GM21381 (cell line): ENCODE data around the gene DPRX.
"Not testable (repeated sequence)": the region's sequence is repeated elsewhere in the genome, so short reads cannot be mapped to it uniquely, and the experiment has no call there.

Experiments
- ATAC-seq: cut with Tn5 transposase; IDR thresholded peaks from one replicate; pipeline ENCODE4 v1.9.1; 2021; ENCODE audit warnings: mild to moderate bottlenecking, moderate library complexity; ENCODE audit not compliant: unreplicated experiment

Gene DPRX

DNA sequence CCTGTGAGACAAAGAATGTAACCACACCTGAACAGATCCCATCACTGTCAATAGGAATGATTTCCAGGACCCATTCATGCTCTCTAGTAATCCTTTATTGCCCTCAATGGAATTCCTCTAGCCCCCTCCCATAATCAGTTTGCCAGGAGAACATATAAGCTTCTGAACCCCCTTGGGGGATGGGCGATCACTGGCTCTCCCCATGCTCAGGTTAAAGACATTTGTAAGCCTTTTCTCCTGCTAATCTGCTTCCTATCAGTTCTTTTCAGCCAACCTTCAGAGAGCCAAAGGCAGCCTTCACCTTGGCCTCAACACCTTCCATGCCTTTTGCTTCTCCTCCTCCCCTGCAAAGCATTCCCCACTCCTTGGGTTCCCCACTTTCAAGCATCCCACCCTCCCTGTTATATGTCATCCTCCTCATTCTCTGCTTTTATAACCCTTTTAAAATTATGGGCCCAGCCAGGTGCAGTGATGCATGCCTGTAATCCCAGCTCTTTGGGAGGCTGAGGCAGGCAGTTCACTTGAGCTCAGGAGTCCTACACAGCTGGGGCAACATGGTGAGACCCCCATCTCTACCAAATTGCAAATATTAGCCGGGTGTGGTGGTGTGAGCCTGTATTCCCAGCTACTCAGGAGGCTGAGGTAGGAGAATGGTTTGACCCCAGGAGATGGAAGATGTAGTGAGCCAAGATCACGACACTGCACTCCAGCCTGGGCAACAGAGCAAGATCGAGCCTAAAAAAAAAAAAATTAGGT, 12.4 kb downstream of the DPRX start:
- no peak for ATAC-seq

DNA sequence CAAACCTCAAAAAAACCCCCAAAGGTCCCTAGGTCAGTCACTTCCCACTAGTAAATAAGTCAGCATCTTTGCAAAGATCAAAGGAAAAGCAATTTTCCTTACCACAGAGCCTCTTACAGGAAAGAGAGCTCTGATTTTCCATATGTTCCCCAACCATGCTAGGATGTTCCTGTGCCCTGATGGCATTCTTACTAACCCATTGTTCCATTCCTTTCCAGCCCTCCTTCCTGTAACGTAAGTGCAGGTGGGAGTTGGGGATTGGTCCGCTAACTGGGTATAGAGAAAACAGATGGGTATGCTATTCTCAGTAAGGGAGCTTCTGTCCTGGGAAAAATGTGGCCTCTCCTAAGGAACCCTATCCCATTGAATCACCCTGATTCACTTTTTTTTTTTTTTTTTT, 14.3 kb downstream of the DPRX start:
- no peak for ATAC-seq

DNA sequence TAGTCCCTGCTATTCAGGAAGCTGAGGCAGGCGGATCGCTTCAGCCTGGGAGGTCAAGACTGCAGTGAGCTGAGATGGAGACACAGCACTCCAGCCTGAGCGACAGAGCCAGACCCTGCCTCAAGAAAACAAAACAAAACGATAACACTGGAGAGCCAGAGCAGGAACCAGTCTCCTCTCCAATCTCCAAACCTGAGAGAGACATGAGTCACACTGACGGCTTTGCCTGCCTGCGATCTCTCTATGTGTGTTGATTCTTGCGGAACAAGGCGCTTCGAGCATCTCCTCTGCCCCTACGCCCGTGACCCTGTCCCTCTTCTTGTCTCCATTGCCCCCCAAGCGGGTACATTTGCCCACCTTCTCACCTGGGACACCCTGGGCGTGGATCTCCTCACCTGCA, 15.6 kb downstream of the DPRX start:
- no peak for ATAC-seq

DNA sequence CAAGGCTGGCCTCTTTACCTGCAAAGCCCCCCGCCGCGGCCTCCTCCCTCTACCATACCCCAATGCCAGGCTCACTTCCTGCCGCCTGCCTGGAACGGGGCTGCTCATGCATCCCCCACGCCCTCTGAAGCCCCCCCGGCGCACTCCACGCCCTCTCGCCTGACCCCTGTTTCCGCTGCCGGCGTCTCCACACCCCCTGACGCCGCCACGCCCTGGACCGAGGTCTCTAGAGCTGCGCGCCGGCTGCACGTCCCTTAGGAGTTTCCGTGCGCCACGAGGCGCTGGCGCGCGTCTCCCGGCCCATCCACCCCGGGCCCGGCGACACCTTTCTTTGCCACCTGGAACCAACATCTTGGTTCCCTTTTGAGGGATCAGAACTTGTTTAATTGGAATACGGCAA, 16.0 kb downstream of the DPRX start:
- ATAC-seq: no peak

DNA sequence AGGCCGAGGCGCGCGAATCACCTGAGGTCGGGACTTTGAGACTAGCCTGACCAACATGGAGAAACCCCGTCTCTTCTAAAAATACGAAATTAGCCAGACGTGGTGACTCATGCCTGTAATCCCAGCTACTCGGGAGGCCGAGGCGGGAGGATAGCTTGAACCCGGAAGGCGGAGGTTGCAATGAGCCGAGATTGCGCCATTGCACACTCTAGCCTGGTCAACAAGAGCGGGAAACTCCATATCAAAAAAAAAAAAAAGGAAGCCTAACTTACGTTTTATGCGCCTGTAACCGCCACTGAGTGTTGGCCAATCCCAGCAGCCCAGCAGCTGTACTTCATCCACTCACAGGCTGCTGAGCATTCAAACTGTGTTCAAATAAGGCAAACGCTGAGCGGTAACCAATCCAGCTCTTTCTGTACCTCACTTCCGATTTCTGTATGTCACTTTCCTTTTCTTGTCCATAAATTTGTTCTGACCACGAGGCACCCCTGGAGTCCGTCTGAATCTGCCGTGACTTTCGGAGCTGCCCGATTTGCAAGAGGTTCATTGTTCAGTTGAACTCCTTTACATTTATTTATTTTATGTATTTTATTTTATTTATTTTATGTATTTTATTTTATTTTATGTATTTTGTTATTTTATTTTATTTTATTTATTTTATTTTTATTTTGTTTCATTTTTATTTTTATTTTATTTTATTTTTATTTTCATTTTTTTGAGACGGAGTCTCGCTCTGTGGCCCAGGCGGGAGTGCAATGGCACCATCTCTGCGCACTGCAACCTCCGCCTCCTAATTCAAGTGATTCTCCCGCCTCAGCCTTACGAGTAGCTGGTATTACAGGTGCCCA, 18.2 kb downstream of the DPRX start:
- no peak for ATAC-seq

DNA sequence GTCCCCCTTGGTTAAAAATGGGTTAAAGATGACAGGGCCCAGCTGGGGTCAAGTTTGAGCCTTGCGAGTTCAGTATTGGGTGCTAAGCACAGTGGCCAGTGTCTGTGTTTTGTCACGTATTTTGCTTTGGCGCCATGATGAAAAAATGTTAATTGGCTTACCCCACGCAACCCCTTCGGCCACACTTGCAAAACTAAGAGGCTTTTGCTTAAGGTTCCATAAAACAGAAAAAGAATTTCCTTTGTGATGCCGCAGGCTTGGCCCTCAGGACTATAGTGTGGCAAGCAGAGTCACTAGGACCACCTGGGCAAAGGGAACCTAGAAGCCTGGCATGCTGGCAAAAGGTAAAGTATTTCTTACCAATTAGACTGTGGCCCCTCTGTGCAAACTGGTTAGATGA, 20.7 kb downstream of the DPRX start:
- no peak for ATAC-seq

DNA sequence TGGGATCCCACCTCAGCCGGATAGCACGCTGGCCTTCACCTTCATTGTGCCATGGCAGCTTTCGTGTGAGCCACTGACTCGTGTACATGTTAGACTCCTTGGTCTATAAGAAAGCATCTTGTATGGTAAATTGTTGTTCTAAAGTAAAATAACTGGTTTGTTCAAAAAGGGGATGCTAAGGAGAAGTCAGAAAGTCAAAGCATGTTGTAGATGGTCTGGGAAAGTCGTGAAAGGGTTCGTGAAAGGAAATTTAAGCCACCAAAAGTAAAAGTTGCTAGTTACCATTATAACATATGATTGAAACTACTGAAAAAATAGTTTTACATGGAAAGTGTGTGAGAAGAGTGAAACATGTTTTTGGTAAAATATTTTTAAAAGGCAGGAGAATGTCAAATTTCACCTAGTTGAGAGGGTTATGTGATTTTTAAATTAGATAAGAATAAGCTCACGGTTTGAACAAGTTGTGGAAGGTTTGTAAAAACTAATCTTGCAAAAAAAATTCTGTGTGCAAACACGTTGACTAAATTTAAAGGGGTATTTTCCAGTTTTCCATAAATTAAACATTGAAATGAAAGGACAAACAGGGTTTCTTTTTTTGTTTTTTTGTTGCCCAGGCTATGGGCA, 23.4 kb downstream of the DPRX start:
- no peak for ATAC-seq

DNA sequence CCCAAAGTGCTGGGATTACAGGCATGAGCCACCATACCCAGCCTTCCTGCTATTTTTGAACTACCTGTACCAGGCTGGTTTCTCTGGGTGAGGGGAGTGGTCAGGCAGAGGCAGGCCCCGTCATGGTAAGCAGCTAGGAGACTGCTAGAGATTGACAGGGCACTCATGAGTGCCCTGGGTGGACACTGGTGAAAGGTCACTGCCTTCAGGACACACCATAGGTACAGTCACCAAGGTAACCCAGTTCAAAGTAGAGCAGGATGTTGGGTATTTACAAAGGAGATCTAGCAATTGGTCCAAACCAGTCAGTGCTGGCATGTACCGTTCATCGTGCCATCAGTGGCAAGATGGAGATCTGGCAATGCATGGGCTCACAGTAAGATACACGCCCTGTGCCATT, 25.5 kb downstream of the DPRX start:
- ATAC-seq: no peak

DNA sequence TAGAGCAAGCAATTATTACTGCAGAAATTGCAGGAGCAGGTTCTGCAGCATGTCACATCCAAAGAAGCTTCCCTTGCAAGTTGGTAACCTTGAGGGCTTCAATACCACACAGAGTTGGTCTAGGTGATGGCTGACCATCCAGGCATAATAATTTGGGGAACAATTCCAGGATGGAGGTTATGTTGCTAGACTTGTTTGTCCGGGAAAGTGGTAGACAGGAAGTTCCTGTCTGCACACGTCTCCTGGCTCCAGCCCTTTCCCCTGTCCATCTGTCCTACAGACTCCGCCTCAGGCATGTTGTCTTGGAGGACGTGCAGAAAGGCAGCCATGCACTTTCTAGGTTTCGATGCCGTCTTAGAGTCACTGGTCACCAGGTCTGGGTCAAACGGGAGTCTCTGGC, 26.0 kb downstream of the DPRX start:
- ATAC-seq: no peak

DNA sequence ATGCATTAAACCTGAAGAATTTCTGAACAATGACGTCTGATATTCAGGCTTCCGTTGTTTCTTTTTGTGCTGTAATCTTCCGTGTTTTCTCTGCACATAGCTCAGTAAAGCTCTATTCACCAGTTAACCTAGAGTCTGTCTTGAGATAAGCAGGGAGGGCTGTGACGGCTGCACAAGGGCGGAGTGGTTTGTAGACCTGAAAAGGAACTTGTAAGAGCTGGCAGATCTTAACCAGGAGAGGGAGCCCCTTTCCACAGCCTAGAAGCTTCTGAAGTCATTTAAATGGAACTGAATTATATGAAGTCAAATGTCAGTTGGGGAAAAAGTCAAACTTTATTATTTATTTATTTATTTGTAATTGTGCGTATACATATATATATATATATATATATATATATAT, 27.5 kb downstream of the DPRX start:
- ATAC-seq: no peak

DNA sequence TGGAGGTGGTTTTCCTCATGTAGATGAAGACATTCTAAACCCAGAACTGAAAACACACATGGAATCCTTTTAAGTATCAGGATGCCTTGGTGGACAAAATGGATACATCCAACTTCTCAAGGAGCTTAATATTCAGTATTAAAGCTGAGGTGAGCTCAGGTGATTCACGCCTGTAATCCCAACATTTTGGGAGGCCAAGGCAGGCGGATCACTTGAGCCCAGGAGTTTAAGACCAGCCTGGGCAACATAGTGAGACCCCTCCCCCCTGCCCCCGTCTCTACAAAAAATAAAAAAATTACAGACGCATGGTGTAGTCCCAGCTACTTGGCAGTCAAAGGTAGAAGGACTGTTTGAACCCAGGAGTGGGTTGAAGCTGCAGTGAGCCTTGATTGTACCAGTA, 28.8 kb downstream of the DPRX start:
- no peak for ATAC-seq

DNA sequence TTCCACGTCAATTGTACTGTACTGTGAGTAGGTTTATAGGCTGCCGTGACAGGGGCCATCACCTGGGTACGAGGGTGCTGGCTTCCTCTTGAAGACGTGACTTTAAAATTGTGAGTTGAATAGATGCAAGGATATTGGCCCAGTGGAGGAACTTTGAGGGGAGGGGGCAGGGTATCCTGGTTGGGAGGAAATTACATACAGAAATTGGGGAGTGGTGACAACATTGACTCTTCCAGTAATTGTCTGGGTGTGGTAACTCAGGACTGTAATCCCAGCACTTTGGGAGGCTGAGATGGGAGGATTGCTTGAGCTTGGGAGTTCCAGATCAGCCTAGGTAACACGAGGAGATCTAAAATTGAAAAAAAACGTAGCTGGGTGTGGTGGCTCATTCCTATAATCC, 30.4 kb downstream of the DPRX start:
- no peak for ATAC-seq

DNA sequence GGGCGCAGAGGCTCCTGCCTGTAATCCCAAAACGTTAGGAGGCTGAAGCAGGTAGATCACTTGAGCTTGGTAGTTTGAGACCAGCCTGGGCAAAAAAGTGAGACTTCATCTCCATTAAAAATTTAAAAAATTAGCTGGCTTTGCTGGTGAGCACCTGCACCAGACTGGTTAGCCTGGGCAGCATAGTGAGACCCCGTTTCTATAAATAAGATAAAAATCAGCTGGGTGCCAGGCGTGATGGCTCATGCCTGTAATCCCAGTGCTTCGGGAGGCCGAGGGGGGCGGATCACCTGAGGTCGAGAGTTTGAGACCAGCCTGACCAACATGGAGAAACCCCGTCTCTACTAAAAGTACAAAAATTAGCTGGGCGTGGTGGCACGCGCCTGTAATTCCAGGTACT, 32.4 kb downstream of the DPRX start:
- ATAC-seq: no peak

DNA sequence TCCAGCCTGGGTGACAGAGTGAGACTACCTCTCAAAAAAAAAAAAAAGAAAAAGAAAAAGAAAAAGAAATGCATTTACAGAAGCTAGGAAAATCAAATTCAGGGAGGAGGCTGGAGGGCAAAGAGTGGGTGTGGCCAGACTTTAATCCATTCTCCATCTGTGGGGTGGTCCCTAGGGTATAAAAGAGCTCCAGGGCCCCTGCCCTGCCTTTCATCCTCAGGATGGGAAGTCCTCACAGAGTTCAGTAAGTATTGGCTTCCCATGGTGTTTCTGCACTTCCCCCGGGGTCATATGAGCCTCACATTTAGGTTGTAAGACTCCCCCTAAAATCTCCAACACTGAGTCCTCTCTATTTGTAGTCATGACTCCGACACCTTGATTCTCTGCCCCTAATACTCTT, 33.0 kb downstream of the DPRX start:
- no peak for ATAC-seq

DNA sequence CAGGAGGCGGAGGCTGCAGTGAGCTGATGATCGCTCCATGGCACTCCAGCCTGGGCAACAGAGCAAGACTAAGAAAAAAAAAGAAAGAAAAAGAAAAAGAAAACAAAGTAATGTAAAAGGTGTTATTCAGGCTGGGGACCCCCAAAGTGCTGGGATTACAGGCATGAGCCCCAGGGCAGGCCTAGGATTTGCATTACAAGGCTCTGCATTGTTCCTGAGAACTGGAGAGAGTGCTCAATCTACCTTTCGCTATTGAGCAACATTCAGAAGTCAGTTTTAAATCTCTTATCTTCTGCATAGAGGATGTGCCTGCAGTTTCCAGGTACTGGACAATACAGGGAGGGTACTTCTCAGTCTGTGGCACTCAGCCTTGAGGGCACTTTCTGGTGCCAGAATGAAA, 34.5 kb downstream of the DPRX start:
- ATAC-seq: not testable (repeated sequence)

DNA sequence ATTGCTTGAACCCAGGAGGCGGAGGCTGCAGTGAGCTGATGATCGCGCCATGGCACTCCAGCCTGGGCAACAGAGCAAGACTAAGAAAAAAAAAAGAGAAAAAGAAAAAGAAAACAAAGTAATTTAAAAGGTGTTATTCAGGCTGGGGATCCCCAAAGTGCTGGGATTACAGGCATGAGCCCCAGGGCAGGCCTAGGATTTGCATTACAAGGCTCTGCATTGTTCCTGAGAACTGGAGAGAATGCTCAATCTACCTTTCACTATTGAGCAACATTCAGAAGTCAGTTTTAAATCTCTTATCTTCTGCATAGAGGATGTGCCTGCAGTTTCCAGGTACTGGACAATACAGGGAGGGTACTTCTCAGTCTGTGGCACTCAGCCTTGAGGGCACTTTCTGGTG, 37.0 kb downstream of the DPRX start:
- ATAC-seq: not testable (repeated sequence)

DNA sequence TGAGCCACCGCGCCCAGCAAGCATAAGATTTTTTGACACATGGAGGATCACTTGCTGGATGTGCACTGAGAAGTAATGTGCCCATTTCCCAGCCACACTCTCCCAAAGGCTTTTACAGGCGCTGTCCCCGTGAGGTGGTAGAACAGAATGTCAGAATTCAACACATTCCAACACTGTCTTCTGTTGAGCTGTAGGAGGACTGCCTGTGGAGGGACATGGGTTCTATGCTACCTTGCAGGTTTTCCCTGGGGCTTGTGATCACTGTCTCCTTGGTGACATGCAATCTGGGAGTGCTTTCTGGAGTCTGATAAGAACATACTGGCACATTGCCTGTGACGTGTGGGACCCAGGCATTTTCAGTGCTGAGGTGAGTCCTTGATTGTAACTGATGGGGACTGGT, 38.5 kb downstream of the DPRX start:
- no peak for ATAC-seq

DNA sequence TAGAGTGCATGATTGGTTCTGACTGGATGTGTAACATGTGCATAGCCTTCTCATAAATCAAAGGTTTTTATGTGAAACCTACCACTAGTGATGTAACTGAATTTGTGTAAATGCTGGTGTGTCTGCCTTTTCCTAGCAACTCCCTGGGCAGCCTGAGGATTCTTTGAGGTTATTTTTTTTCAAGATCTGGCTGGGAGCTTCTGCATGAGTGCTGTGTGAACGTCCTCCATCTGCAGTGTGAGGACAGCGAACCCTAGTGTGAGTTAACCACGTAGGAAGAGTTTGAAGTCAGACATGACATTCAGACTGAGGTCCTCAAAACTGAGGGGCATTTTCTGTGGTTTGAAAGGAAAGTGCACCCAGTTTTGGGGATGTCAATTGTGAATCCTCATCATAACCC, 39.9 kb downstream of the DPRX start:
- no peak for ATAC-seq
